Lung (tissue), 12 donors: Measurements from ENCODE around the gene ZNF618. TPM values are rescaled to one million over a fixed set of nuclear protein-coding genes. Genes with fewer than 3 reads are reported as not detected.

Experiments used
- ATAC-seq: fragments of 200-7000 bp; cut with Tn5 transposase; one replicate; pipeline ENCODE4 v1.9.1; 2020; ENCODE audit warnings: moderate number of reproducible peaks; ENCODE audit not compliant: insufficient read depth, low FRiP score
- DNase-seq, 3 donors: peaks; one replicate each; pipeline ENCODE4 v3.0.0-alpha.2; 2013 to 2017
- H3K27ac ChIP-seq, 2 donors: one replicate each; pipeline ENCODE4 v1.5.1; 2013; ENCODE audit warnings: mild to moderate bottlenecking in 2 of 2, moderate library complexity in 2 of 2, control low read depth in 1 of 2, inconsistent platforms in 1 of 2, low read depth in 1 of 2, low read length in 1 of 2
- H3K27me3 ChIP-seq, 3 donors: one replicate each; pipeline ENCODE4 v1.5.1; 2013; ENCODE audit warnings: low read length in 2 of 3; ENCODE audit not compliant: control insufficient read depth in 3 of 3, insufficient read depth in 3 of 3
- H3K36me3 ChIP-seq, 4 donors: one replicate each; pipeline ENCODE4 v1.5.1; 2013; ENCODE audit warnings: low read length in 4 of 4, mild to moderate bottlenecking in 1 of 4, moderate library complexity in 1 of 4; ENCODE audit not compliant: control insufficient read depth in 4 of 4, insufficient read depth in 4 of 4
- H3K4me1 ChIP-seq, 5 donors: one replicate each; pipeline ENCODE4 v1.5.1; 2013; ENCODE audit warnings: low read length in 5 of 5, mild to moderate bottlenecking in 2 of 5, moderate library complexity in 1 of 5; ENCODE audit not compliant: control insufficient read depth in 5 of 5, insufficient read depth in 5 of 5
- H3K4me3 ChIP-seq: one replicate; pipeline ENCODE4 v1.5.1; 2013; ENCODE audit warnings: mild to moderate bottlenecking, control low read depth, moderate library complexity
- H3K9ac ChIP-seq, 2 donors: one replicate each; pipeline ENCODE4 v1.5.1; 2013; ENCODE audit warnings: low read length in 2 of 2, control low read depth in 1 of 2; ENCODE audit not compliant: insufficient read depth in 1 of 2
- H3K9me3 ChIP-seq, 4 donors: one replicate each; pipeline ENCODE4 v1.5.1; 2013; ENCODE audit warnings: low read length in 3 of 4, mild to moderate bottlenecking in 1 of 4, moderate library complexity in 1 of 4; ENCODE audit not compliant: control insufficient read depth in 4 of 4, insufficient read depth in 3 of 4
- CTCF ChIP-seq: IDR thresholded peaks from 2 replicates; pipeline ENCODE4 v1.5.1; 2012; ENCODE audit warnings: mild to moderate bottlenecking; ENCODE audit errors: control extremely low read depth, extremely low read depth
- WGBS, 2 donors: extraction: QIAGEN DNeasy Blood & Tissue Kit; methylation state at CpG; one replicate each; pipeline ENCODE4 v1.1.7; 2013; 5-methylcytosine and 5-hydroxymethylcytosine counted together
- polyA plus RNA-seq, 2 donors: library from polyadenylated mRNA; stranded (reverse); fragments of 200-250 nt; gene quantifications; one replicate each; pipeline ENCODE4 v1.2.1, GENCODE V29; 2013
- total RNA-seq, 2 donors: library from RNA; depleted of rRNA in 1 of 2; stranded (reverse); fragments of >200 nt in 1 of 2; gene quantifications; one replicate each; pipeline ENCODE4 v1.2.1, GENCODE V29; 2014 to 2021
- donor health status: control.
- donor health status: control.
- donor health status: Bipolar disorder and iron deficiency.
- donor health status: healthy.
- donor health status: DM: yes; HTN: yes; CAD: no.

The ZNF618 gene
- total and polyA plus RNA-seq, 4 donors = 1.6 to 16.3 (median 6.0) TPM

GRCh38 chr9:113966394-113966793, 90.3 kb downstream of the ZNF618 start:
- Histone ChIP-seq H3K27me3 (no peaks in the 10 kb centered on the region), H3K9me3 (peaks cover 0 to 7% (median 0%) of the 10 kb centered on the region in 4 donors), H3K36me3 (peaks cover 0 to 14% (median 2%) of the 10 kb centered on the region in 4 donors), H3K4me1 (peaks cover 0 to 20% (median 2%) of the 10 kb centered on the region in 5 donors), H3K27ac (no peak overlapping the region), H3K4me3 (no peak overlapping the region), H3K9ac (no peak overlapping the region)
- ATAC-seq (no peak), DNase-seq (no peak)
- WGBS, 2 donors = 94% methylated on average over 5 of the region's 5 CpGs
- TF ChIP-seq CTCF = no peak

DNA sequence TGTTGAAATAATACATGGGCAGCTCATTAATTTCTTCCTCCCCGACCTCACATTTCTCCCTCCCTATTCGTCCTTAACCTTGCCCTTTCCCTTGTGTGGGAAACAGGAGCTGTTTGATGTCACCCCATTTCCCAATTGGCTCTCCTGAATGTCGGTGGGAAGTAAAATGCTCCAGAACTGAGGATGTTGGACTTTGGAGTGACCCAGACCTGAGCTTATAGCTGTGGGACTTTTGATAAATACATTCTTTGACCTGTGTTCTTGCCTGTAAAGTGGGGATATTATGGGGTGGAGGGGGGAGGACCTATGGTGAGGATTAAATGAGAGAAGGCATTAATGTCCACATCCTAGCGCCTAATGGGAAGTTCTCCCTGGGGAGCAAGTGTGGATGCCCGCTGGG, 91.3 kb downstream of the ZNF618 start:
- 68 to 83% methylated on average over 5 of the region's 5 CpGs for WGBS, 2 donors
- no peak overlapping the region for H3K9ac ChIP-seq
- ATAC-seq (no peak), DNase-seq (no peak)
- H3K9me3 ChIP-seq = peaks cover 0 to 7% (median 0%) of the 10 kb centered on the region in 4 donors
- H3K4me3 ChIP-seq = no peak overlapping the region
- no peaks in the 10 kb centered on the region for H3K27me3 ChIP-seq
- H3K36me3 ChIP-seq = peaks cover 0 to 21% (median 5%) of the 10 kb centered on the region in 4 donors
- TF ChIP-seq CTCF = no peak
- H3K4me1 ChIP-seq = peaks cover 0 to 20% (median 2%) of the 10 kb centered on the region in 5 donors
- H3K27ac ChIP-seq = no peak overlapping the region

DNA sequence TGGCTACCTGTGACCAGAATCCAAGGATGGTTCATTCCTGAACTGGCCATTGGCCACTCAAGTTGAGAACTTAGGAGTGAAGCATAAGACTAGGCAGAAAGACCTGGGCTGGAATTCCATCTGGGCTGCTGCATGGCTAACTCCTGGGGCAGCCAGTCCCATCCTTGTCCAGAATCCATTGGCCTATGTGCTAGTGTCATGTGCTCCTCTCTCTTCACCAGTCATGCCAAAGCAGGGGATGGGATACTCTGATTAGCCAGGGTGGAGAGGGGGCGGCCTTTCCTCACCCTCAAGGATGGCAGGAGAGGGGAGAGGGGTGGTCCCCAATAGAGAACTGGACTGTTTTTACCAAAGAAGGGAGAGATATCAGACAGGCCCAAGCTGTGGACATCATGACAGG, 93.2 kb downstream of the ZNF618 start:
- TF ChIP-seq CTCF = no peak
- Histone ChIP-seq H3K36me3 (peaks cover 0 to 22% (median 7%) of the 10 kb centered on the region in 4 donors), H3K9me3 (peaks cover 0 to 7% (median 0%) of the 10 kb centered on the region in 4 donors), H3K9ac (no peak overlapping the region), H3K27me3 (no peaks in the 10 kb centered on the region), H3K27ac (no peak overlapping the region), H3K4me1 (peaks cover 0 to 12% (median 5%) of the 10 kb centered on the region in 5 donors), H3K4me3 (no peak overlapping the region)
- WGBS, 2 donors = 92 to 98% methylated on average over 1 of the region's 1 CpG
- DNase-seq = no peak
- ATAC-seq = no peak

DNA sequence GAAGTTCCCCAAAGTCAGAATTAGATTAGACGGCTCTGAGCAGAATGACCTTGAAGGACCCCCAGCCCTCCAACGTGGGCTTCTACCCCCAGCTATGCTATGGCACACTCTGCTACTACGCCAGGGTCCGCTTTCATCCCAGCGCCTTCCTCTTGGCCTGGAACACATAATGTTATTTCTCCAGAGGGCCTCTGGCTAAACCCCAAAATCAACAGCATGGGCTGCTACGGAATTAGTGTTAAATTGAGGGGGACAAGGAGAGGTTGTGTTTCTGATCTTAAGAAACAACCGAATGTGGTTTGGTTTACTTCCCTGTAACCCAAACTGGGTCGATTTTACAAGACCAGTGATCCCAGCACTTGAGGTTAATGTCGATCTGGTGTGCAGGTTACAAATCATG, 97.1 kb downstream of the ZNF618 start:
- ATAC-seq (no peak), DNase-seq (peak in 1 of 3 donors; percentile 41)
- Histone ChIP-seq H3K9me3 (peaks cover 0 to 7% (median 0%) of the 10 kb centered on the region in 4 donors), H3K9ac (no peak overlapping the region), H3K4me3 (no peak overlapping the region), H3K27ac (no peak overlapping the region), H3K36me3 (peaks cover 0 to 21% (median 4%) of the 10 kb centered on the region in 4 donors), H3K27me3 (no peaks in the 10 kb centered on the region), H3K4me1 (peaks cover 0 to 7% (median 0%) of the 10 kb centered on the region in 5 donors)
- 61 to 76% methylated on average over 9 of the region's 9 CpGs for WGBS, 2 donors
- TF ChIP-seq CTCF = no peak
